Kidney glomerular epithelial cell (primary cell): ENCODE measurements around the gene HHIPL1.

Source experiments
- DNase-seq: peaks from one replicate; lab custom pipeline; 2025; lab: John Stamatoyannopoulos, UW

HHIPL1 gene

DNA sequence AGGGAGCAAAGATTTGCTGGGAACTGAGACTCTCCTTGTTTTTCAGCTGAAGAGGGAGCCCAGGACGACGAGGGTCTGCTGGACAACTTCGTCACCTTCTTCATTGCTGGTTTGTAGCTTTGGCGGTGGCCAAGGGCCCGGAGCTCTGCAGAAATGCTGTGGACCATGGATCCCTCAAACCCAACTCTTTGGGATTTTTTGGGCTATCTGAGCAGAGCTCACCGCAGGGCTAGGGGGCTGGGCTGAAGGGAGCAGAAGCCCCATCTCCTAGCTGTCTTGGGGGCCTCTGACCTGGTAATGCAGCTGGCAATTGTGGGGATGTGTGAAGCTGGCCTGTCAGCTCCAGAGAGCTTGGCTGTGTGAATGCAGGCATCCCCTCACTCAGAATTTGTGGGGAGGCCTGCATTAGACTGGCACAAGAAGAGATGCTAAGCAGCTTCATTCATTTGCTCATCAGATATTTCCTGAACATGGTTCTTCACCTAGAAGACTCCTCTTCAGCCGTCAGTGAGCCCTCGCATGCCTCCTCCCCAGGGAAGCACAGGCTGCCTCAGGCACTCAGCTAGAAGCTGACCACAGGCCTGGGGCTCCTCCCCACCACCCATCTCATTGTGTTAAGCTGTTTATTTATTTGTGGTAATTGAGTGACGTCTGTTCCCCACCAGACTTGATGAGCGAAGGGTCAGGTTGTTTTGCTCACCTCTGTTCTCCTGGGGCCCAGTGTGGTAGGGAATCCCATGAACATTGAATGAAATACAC, 71.3 kb downstream of the HHIPL1 start:
- DNase-seq: no peak

DNA sequence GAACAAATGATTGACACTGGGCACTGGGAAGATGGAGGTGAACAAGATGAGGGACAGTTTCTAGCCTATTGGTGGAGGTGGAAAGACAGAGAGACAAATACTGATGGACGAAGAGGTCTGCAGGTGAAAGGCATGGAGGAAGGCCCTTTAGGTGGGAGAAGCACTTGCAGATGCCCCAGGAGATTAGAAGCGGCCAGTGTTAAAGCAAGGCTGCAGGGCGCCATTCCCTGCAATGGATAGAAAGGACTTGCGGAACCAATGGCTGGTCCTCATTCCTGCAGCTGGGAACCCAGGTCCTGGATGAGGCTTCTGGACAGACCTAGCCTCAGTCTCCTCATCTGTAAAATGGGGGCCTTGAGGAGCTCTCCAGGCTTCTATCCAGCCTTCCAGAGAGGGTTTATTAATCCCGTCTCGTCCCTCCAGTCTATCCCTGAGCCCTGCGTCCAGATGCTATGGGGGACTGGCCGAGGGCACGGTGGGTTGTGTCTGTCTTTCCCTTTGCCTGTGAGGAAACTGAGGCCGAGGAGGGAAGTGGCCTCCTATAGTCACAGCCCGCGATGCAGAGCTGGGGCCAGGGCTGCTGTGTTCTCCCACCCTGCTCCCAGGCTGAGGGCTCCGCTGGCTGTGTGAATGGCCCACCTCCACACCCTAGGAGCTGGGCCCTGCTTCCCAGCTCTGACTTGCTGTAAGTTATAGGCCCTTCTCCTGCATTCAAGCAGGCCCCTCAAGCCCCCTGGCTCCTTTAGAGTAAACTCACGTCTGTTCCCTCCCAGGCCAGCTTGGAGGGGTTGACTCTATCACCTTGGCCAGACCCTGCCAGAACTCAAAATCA, 72.1 kb downstream of the HHIPL1 start:
- DNase-seq: no peak

DNA sequence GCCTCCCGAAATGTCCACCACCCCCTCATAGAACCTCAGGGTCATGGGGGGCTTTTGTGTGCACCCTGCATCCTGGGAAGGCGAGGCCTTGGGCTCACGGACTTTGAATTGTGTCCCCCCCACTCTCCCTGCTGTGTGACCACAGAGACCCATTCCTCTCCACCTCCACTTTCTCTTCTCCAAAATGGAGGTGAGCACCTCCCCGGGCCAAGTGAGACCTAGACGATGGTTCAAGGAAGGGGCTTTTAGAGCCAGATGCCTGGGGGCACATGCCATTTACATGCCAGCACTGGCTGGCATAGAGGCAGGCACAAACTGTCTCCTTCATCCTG, 72.7 kb downstream of the HHIPL1 start:
- DNase-seq: no peak

DNA sequence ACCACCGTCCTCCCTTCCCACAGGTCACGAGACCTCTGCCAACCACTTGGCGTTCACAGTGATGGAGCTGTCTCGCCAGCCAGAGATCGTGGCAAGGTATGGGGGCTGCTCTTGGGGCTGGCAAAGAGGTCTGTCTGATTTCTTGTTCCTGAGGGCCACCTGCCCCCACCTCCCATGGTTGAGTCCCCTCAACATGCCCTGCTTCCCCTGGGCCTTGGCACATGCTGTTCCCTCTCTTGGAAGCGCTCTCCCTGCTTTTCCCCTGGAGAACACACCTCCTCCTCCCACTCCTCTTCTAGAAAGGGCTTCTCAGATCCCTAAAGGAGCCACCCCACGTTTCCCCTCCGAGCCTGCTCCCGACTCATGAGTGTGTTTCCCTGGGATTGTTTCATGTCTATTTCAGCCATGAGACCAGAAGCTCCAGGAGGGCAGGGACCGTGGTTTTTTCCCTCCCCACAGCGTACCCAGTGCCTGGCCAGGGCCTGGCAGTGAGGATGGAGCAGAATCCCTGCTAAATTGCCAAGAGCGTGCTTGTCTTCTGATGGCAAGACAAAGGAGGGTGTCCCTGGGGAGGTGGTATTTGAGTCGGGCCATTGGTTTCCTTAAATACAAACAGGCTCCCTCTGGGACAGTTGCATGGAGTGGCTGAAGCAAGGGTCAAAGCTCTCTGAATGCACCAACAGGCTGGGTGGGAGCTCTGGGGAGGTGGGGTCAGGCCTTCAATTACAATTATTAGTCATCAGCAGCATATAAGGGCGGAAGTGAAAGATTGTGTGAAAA, 73.3 kb downstream of the HHIPL1 start:
- no peak for DNase-seq

DNA sequence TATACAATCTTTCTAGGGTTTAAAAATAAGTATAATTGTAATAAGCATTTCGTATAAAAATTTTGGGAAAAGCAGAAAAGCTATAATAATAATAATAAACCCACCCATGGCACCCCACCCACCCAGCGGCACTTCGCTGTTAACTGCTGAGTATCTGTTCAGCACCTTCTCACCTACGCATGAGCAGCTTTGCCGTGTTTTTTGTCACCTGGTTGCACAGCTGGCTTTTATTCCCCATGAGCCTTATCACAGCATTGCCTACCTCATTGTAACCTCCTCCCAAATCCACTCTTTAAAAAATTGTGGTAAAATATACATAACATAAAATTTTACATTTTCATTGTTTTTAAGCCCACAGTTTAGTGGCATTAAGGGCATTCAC, 73.9 kb downstream of the HHIPL1 start:
- DNase-seq: no peak

DNA sequence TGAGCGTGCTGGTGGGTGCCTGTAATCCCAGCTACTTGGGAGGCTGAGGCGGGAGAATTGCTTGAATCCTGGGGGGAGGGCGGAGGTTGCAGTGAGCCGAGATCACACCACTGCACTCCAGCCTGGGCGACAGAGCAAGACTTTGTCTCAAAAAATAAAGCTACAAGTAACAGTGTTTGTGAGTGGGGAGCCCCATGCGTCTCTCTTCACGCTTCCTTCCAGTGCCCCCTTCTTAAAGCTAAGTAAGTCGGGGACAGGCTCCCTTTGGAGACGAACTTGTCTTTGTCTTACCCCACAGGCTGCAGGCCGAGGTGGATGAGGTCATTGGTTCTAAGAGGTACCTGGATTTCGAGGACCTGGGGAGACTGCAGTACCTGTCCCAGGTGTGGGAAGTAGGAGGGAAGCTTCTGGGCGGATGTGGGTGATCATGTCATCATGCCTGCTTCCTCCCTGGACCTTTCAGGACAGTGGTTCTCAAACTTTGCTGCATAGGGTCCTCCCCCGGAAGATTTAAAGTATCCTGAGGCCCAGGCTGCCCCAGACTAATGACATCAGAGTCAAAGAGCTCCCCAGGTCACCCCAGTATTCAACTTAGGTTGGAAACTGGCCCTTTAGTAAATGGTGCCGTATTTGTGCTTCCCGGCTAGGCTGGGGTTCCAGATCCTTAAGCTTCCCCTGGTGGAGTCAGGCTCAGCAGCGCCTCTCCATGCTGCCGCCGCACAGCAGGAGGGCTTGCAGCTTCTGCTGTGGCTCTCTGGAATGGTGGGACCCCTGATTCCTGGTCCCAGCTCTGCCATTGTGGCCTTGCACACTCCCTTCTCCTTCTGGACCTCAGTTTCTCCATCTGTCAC, 76.2 kb downstream of the HHIPL1 start:
- DNase-seq: no peak

DNA sequence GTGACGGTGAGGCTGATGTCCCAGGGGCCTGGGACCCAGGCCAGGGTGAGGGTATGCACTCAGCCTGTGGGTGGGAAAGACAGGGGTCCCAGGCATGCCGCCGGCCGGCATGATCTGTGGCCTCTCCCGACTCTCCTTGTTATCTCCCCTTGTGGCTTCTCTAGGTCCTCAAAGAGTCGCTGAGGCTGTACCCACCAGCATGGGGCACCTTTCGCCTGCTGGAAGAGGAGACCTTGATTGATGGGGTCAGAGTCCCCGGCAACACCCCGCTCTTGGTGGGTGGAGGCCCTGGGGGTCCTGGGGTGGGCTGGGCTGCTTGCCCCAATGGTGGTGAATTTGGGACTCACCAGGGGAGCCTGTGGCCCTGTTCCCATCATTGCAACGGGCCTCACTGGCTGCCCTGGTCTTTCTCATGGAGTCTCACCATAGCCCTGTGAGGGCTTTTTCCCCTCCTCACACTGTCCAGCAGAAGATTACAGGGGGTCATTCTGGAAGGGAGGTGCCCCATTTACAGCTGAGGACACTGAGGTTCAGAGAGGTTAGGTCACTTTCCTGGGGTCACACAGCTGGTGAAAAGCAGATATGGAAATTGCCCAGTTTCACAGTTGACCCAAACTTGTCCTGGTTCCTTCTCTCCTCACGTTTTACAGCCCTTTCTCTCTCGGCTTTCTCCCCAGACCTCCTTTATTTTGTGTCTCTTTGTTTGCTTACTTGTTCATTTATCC, 77.0 kb downstream of the HHIPL1 start:
- no peak for DNase-seq

DNA sequence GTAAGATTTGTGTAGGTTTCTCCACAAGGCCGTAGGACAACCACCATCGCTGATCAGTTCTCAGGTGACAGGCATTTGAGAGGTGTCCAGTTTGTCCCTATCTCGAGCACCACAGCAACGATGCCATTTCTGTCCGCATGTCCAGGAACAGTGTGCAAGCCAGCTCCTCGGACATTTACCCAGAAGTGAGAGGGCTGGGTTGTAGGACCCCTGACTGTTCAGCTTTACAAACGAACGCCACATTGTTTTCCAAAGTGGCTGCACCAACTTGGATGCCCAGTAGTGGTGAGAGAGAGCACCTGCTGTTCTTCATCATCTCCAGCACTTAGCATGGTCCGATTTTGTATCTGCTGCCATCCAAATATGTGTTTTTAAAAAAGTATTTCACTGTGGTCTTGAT, 77.8 kb downstream of the HHIPL1 start:
- DNase-seq: no peak

DNA sequence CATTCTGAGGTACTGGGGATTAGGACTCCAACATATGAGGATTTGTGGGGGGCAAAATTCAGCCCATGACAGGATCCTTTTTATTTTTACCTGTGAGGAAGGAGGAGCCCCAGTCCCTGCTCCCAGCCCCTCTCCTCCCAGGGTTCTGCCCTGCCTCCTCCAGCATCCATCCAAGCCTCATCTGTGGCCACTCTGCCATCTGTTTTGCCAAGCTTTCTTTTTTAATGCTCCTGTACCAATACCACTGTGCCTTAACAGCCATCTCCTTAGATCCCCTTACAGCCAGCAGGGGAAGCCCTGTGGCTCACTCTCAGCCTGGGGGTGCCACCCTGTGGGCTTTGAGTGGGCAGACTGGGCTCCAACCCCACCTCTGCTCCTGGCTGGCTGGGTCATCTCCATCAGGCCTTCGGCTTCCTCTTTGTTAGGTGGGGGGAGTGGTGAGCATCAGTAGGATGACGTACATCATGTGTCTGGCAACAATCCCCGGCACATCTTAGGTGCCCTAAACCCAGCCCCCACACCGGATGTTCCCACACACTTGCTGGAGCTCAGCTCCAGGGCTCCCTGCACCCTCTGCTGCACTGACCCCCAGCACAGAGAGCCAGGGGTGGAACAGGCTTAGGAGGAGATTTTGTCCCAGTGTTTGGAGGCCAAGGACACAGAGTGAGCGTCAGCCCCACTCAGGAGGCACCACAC, 79.4 kb downstream of the HHIPL1 start:
- no peak for DNase-seq

DNA sequence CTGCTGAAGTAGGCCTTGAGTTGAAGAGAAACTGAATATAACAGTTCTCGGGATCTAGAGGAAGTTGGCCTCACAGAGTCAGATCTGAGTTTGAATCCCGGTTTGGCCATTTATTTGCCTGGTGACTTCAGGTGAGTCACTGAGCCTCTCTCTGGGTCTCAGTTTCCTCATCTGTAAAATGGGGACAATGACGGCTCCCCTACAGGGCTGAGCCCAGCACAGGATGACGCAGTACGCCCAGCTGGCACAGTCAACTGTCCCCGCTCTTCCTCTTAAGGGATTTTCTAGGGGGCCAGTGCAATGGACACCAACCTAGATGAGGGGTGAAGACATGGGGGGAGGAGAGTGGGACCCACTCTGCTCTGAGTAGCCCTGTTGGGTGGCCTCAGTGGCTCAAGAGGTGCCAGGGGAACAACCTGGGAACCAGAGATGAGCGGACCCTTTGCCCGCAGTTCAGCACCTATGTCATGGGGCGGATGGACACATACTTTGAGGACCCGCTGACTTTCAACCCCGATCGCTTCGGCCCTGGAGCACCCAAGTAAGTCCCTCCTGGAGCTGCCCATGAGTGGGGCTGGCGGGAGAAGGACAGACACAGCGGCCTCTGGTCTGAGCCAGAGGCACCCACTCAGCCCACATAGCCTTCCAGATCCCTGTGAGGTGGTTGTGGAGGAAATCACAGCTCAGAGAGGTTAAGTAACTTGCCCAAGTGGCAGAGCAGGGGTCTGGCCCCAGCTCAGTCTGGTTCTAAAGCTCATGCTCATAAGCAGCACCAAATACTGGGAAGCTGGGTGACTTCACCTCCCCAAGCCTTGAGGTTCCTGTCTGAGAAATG, 80.2 kb downstream of the HHIPL1 start:
- DNase-seq: no peak

DNA sequence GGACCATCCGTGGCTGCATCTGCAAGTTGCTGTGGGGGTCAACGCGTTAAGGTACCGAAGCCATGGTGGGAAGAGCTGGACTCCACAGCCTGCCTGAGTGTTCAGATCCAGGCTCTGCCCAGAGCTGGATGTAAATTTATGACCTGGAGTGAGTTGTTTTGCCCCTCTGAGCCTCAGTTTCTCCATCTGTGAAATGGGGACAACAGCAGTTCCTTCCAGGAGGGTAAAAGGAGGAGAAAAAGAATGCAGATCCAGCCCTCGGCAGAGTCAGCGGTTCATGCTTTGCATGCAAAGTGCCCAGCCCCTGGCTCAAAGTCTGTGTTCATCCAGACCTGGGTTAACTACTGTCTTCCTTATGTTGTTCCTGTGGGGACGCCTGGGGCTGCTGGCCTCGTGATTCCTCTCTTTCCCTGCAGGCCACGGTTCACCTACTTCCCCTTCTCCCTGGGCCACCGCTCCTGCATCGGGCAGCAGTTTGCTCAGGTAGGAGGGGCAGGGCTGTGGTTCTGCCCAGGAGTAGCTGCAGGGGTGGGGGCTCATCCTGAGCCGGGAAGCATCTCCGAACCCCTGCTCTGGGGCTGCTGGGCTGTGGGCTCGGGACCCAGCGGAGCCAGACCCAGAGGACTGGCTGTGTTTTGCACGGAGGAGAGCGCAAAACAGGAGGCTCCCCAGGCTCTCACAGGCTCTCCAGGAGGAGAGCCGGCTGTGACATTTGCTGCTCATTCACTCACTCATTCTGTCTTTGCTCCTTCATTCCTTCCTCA, 81.0 kb downstream of the HHIPL1 start:
- no peak for DNase-seq

DNA sequence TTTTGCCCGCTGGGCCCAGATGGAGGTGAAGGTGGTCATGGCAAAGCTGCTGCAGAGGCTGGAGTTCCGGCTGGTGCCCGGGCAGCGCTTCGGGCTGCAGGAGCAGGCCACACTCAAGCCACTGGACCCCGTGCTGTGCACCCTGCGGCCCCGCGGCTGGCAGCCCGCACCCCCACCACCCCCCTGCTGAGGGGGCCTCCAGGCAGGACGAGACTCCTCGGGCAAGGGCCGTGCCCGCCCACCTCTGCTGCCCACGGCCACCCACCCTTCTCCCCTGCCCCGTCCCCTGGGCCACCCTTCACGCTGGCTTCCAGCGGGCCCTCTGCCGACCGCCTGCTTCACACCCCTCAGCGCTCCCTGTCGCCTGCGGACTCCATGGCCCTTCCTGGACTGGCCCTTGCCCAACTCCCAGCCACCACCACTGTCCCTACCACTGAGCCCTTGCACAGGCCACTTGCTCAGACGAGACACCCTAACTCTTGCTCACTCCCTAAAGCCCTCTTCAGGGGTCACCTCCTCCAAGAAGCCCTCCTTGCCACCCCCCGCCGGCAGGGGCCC, 81.7 kb downstream of the HHIPL1 start:
- no peak for DNase-seq

DNA sequence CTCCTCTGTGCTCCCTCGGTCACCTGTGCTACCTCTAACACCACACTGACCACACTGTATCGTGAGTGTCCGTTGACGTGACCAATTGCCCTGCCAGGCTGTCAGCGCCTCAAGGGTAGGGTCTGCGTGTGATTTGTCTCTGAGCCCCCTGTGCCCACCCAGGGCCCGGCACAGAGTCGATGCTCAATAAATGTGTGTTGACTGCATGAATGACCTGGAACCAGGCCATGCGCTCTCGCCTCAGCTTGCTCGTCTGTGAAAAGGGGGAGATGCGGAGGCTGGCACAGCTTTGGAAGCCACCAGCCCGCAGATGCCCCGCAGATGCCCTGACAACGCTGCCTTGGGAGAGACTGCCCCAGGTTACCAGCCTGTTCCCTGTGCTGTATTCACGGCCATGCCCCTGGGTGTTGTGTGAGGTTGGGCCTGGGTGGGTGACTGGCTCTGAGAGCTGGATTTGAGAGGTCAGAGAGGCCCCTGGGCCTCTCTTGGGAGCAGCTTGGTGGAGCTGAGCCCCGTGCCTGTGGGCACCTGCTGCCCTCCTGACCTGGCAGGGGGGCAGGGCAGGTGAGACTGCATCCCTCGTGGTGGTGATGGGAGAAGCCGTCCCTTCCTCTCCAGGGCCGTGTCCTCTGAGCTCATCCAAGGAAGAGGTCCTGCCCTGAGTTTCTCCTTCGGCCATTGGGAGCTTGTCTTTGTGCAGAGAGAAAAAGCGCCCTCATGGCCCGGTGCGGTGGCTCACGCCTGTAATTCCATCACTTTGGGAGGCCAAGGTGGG, 82.4 kb downstream of the HHIPL1 start:
- no peak for DNase-seq

DNA sequence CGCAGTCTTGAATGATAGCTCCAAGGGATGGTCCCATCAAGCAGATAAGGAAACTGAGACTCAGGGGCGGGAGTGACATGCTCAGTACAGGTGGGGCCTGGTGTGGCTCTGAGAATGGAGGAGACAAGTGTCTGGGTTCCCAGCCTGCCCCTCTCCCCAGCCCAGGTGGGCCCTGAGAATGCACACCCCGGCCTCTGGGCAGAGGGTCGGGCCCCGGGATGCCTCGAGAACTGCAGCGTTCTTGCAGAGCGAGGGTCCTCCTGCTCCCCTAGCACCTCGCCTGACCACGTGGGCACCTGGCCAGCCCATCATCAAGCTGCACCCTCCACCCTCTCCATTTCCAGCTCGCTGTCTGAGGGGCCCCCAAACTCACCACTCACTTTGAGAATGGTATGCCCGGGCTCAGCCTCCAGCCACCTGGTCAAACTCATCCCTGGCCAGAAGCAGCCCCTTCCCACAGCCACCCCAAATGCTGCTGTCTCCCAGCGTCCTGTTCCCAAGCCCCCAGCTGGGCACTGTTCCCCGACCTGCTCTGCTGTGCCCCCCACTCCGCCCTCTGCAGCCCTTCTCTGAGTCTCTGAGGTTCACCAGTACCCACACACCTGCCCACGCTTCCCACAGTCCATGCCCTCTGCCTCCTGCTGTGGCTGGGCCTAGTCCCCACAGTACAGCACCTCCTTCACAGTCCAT, 83.4 kb downstream of the HHIPL1 start:
- DNase-seq: no peak

DNA sequence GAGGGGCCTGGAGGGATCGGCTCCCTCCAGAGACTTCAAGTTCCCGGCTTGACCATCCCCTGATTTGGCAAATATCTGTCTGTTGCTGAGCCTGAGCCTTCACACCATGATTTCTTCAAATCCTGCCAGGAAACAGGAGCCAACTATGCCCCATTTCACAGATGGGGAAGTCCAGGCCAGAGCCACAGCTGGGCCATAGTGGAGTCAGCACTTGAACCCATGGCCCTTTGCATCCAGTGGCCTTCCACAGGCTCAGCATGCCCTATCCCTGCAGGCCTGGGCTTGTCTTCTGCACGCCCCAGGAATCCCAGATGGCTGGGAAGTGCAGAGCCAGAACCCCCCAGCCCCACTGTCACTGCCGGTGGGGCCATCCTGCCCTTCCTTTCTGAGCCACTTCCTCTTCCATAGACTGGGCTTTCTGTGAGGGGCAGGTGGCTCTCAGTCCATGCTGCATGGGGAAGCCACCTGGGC, 84.1 kb downstream of the HHIPL1 start:
- no peak for DNase-seq
